HG02678 (cell line): ENCODE measurements around the gene GNA12.
"Not testable (repeated sequence)": the region's sequence is repeated elsewhere in the genome, so short reads cannot be mapped to it uniquely, and the experiment has no call there.

Source experiments
- ATAC-seq: cut with Tn5 transposase; IDR thresholded peaks from one replicate; pipeline ENCODE4 v1.9.1; 2021; ENCODE audit warnings: mild to moderate bottlenecking, moderate library complexity; ENCODE audit not compliant: unreplicated experiment

The GNA12 gene

DNA sequence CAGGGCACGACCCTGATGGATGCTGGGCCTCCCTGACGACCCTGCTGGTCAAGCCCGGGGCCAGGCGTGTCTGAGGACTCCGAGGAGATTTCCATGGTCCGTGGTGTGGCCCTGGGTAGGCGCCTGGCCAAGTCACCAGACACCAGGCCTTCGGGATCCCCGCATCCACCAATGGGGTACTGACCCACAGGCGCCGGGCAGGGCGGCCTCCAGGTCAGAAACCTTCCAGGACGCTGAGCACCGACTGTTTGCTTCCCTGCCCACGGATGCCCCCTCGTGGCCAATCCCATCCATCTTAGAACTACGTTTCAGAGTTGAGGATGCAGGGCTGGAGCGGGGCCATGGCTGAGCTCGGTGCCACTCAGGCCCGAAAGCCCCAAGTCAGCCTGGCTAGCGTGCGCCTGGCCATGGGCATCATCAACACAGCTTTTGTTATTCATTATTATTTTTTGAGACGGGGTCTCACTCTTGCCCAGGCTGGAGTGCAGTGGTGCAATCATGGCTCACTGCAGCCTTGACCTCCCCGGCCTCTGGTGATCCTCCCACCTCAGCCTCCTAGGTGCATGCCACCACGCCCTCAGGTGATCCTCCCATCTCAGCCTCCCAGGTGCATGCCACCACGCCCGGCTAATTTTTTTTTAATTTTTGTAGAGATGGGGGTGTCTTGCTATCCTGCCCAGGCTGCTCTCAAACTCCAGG, 163.2 kb downstream of the GNA12 start:
- ATAC-seq = peak; percentile 48

DNA sequence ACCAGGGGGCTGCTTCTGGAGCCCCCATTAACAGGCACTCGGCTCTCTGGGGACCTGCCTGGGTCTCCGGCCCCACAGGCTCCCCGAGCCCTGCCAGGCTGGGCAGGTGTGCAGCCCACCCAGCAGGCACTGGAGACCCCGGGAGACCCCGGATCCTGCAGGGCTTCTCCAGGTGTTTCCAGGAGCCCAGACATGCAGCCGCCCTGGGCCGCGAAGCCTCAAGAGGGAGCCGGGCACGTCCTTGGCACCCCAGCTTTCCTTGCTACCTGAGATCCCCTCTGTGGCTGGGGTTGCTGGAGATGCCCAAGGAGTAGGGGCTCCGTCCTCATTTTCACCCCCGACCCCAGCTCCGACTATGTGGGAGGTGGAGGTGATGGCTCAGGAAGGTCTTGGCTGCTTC, 163.9 kb downstream of the GNA12 start:
- ATAC-seq = no peak

DNA sequence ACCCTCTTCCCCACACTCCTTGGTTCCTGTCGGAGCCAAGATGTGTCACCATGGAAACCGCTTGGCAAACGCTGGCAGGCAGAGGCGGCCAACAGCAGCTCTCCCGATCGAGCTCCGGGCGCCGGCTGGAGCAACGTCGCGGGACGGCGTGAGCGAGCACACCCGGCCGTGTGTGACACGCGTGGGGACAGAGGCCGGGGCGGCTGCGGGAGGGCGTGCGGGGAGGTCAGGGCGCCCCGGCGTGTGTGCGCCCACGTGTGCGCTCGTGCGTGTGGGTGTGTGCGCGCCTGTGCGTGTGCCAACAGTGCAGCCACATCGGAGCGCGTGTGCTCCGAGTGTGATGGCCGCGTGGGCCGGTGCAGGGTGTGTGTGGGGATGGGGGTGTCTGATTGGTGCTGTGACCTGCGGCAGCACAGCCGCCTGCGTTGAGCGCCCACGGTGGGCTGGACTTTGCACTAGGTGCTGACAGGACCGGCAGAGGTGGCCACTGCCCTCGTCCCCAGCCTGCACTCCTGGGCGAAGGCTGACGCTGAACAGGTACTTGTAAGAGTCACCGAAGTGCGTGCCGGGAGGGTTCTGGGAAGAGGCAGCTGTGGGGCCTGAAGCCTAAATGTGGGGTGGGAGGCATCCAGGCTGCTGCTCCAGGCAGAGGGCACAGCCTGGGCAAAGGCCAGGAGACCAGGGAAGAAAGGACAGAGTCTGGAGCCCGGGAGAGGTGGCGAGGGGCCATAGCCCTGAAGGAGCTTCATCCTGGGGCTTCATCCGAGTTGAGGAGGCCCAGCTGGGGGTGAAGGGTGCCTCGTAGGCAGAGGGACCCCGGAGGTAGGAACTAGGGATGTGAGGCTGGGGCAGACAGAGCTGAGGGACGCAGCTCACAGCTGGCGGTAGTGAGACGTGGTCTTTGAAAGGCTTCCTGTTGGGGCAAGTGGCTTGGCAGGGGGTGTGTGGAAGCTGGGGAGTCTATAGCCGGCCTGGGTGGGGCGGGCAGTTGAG, 164.7 kb downstream of the GNA12 start:
- not testable (repeated sequence) for ATAC-seq

DNA sequence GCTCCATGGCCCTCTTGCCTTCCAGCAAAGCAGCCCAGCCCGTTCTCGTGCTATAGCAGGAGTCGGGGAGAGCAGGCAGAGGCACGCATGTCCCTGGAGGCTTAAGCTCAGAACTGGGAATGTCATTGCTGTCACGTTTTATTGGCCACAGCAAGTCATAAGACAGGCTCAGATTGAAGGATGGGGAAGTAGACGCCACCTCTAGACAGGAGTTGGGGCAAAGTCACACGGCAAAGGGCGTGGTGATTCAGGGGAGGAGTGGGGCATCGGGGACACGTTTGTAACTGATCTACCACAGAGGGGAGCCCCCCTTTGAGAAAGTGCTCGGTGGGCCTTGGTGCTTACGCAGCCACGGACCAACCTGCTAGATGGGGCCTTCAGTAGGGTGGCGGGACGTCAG, 165.7 kb downstream of the GNA12 start:
- not testable (repeated sequence) for ATAC-seq
